ENCODE results near the gene BCLAF1.

DNA sequence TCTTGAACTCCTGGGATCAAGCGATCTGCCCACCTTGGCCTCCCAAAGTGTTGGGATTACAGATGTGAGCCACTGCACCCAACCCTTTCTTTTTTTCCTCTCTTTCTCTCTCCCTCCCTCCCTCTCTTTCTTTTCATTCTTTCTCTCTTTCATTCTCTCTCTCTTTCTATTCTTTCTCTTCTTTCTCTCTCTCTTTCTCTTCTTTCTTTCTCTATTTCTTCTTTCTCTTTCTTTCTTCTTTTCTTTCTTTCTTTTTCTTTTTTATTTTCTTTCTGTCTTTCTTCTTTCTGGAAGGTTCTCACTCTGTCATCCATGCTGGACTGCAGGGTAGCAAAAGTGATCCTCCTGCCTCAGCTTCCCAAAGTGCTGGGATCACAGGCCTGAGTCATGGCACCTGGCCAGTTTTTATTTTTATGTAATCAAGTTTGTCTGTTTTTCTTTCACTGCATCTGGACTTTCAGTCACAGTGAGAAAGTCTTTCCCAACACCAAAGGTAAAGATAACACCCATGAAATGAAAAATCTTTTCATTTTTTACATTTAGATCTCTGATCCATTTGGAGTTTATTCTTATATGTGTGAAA is 20.2 kb upstream of the BCLAF1 start:
- TF ChIP-seq POLR2A (IDR thresholded peaks at IDR 0.05): no peak
- TF ChIP-seq, protein P1, sequence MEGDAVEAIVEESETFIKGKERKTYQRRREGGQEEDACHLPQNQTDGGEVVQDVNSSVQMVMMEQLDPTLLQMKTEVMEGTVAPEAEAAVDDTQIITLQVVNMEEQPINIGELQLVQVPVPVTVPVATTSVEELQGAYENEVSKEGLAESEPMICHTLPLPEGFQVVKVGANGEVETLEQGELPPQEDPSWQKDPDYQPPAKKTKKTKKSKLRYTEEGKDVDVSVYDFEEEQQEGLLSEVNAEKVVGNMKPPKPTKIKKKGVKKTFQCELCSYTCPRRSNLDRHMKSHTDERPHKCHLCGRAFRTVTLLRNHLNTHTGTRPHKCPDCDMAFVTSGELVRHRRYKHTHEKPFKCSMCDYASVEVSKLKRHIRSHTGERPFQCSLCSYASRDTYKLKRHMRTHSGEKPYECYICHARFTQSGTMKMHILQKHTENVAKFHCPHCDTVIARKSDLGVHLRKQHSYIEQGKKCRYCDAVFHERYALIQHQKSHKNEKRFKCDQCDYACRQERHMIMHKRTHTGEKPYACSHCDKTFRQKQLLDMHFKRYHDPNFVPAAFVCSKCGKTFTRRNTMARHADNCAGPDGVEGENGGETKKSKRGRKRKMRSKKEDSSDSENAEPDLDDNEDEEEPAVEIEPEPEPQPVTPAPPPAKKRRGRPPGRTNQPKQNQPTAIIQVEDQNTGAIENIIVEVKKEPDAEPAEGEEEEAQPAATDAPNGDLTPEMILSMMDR (IDR thresholded peaks at IDR 0.05): no peak

Data from heart left ventricle (tissue), 13 donors.